HG02885 (cell line): ENCODE data around the gene CRACR2B.

Experiments used
- ATAC-seq: cut with Tn5 transposase; IDR thresholded peaks from one replicate; pipeline ENCODE4 v1.9.1; 2021; ENCODE audit warnings: mild to moderate bottlenecking; ENCODE audit not compliant: unreplicated experiment, poor library complexity

The CRACR2B gene

DNA sequence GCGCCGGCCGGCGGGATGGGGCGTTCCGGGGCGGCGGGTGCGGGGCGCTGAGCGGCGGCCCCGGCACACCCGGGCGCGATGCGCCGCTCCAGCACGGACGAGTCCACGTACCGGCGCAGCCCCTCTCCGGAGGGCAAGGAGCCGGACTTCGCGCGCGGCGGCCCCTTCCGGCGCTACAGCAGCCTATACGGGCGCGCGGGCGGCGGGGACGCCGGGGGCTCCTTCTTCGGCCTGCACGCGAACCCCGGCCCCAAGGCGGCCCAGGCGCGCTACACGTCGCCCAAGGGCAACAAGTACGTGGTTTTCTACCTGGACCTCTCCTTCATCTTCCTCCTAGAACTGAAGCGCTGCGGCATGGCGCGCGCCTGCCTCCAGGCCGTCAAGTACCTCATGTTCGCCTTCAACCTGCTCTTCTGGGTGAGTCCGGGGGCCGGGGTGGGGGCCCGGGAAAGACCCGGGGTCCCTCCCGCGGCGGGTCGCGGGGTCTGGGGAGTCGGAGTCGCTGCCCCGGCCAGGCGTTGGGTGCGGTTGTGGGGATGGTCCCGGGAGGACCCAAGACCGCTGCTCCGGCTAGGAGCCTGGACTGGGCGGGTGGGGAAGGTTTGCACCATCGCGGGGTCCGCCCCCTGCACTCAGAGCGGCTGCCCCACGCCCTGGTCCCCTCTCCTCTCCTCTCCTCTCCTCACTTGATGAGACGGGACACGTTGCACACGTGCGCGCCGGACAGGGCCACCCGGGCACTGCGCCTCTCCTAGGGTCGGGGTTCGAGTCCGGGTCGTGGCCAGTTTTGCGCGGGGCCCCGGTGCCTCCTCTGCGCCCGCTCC lies 22.4 kb downstream of the CRACR2B start:
- no peak for ATAC-seq

DNA sequence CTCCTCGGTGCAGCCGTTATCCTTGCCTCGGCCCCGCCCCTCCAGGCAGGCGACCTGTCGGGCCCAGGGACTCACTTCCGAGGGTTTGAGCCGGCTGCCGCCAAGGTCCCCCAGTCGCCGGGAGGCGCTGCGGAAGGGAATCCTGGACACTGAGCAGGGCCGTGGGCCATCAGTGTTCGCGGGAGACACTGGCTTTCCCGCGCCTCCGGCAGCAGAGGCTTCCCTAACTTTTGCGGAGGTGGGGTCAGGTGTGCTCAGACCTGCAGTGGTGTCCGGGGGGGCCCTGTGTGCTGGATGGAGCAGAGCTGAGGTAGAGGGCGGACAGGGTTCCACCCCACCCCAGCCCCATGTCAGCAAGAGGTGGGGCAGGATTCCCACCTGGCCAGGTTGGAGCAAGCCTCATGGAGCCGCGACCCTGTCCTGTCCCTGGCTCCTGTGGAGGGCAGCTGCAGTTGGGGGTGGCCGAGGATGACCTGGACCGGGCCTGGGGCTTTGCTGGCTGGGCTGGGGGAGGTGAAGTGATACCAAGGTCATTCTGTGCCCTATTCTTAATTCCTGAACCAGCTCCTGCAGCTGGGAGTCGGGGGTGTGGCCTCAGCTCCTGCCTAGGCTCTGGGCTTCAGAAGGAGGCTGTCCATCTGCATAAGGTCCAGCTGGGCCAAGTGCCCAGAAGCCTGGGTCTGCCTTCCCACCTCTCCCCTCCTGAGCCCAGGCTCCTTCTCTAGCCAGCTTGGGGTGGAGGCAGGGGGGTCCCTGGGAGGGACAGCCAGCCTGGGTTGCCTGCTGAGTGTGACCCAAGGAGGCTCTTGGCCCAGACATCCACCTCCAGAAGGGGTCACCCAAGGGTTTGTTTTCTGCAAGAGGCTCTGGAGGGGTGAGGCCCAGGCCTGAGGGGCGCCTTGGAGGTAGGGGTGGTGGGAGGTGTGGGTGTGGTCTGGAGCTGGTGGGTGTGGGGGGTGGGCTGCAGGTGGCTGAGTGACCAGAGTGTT lies 23.4 kb downstream of the CRACR2B start:
- ATAC-seq: no peak

DNA sequence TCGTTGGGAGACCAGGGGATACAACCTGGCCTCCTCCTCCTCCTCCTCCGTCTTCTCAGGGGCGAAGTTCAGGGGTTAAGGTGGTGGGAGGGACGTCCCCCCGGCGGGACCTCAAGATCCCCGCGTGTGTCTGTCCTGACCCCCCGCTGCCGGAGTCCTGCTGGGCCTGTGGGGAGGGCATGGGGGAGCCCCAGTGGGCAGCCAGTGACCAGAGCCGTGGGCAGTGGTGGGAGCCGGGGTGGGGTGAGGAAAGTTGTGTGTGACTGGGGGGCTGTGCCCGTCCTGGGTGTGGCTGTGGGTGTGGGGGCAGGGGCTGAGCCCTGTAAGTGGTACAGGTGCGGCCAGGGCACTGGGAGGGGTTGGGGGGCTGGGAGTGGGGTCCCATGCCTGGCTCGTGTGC lies 25.0 kb downstream of the CRACR2B start:
- ATAC-seq: no peak

DNA sequence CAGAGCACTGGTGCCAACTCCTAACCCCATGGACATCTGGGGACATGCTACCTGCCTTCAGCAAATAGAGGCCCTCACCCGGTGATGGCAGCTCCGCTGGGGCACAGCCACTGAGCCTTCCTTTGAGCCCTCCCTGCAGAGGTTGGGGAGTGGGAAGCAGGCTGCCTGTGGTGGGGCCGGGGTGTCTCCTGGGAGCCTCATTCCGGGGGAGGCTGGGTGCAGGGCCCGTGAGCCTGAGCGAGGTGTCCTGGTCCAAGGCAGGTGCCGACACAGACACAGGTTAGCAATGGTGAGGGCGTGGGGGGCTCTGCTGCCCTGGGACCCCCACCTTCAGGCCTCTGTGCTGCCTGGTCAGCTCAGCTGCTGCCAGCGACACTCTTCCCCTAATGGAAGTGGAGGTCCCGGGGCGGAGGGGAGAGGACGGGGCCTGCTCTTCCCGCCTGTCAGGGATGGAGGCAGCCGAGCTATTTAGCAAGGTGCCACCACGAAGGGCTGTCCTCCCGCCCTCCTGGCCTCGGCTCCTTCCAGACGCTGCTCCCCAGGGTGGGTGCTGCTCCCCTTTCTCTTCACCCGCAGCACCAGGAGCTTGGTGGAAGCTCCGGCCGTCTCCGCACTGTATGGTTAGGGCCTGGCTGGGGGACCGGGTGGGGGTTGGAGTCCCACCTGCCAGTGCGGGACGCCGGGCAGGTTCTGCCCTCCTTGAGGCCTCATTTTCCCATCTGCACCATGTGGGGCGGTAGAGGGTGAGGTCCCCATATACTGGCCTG lies 26.1 kb downstream of the CRACR2B start:
- ATAC-seq: no peak

DNA sequence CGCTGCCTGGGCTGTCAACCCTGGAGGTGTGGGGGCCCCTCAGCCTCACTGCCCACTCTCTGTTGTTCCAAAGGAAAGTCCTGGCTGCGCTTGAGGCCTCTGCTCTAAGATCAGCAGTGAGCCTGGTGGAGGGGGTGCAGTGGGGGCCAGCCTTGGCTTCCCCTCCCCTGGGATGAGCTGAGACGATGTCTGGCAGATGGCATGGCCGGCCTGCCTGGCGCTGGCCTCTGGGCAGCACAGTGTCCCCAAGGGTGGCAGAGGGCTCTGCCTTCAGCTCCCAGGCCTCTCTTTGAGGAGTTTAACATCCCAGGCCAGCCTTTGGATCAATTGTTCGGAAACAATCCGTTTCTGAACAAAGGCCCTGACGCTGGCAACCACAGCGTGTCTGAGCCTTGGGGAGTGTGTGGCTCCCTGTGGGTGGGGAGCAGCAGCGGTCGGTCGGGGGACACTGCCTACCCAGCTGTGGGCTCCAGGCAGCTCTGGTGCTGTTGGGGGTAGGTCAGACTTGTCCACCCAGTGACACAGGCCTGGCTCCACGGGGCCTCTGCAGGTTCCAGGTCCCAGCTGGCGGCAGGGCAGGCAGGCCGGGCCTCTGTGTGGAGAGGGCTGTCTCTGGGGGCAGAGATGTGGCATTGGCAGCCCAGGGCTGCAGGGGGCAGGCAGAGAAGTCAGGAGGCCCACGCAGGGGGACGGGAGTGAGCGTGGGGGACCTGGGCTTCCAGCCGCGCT lies 27.0 kb downstream of the CRACR2B start:
- no peak for ATAC-seq

DNA sequence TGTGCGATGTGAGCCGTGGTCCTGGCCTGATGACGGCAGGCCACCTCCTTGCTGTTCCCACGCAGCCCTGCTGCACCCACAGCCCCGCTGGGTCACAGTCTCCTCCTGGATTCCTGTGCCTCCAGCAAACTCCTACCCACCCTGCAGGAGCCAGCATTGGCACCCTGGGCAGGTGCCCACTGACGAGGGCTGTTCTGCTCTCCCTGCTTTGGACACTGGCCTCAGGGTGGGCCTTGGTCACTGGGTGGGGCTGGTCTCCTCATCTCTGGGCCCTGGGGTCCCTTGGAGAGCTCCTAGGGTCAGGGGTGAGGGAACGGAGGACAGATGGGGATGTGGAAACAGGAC lies 27.6 kb downstream of the CRACR2B start:
- no peak for ATAC-seq

DNA sequence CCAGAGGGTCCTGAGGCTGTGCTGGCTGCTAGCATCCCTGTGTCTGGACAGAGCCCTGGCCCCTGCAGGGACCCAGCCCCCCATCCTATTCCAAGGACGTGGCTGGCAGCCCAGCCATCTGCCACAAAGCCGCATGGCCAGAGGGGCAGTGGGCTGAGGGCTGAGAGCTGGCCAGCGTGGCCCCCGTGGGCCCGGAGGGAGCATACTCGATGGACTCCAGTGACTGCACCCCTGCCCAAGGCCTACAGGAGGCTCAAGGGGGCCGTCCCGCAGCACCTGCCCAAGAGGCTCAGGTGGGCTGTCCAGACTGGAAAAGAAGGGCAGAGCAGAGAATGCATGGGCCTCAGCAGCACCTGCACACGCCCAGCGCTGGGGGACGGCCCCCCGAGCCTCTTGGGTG lies 28.1 kb downstream of the CRACR2B start:
- no peak for ATAC-seq

DNA sequence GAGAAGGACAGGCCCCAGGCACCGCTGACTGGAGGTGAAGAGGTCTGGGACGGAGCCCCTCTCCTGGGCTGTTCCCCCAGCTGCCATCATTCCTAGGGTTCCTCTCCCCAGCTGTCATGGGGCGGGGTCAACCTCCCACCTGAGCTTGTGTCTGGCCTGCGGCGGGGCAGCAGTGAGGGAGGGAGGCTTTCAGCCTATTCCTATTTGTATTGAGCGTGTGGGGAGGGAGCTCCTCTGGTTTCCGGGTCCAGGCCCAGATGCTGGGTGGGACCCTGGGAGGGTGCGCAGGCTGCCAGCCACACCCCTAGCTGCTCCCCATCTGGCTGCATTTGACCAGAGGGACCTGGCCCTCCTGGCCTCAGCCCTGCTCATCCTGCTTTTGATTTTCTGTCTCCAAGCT lies 28.7 kb downstream of the CRACR2B start:
- no peak for ATAC-seq

DNA sequence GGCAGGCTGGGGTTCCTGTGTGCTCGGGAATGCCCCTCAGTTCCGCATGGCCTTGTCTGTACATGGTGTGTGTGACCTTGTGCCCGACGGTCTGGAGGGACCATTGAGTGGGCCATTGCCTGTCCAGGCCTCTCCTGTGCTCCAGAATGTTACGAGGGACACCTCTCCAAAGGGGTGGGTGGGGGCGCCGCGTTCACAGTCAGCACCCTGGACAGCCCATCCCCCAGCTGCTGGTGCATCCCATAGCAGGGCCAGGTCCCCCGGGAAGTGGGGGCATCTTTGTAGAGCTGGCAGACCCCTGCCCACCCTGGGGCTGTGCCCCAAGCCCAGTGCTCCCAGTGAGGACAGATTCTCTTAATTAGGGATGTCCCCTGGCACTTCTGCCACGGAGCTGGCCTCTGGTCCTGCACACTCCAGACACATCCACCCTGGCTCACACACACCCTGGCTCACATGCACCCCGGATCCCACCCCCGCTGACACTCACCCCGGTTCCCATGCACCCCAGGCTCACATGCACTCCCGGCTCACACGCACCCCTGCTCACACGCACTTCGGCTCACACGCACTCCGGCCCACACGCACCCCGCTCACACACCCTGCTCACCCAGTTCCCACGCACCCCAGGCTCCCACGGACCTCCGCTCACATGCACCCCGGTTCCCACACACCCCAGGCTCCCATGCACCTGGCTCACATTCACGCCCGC lies 30.5 kb downstream of the CRACR2B start:
- ATAC-seq: no peak

DNA sequence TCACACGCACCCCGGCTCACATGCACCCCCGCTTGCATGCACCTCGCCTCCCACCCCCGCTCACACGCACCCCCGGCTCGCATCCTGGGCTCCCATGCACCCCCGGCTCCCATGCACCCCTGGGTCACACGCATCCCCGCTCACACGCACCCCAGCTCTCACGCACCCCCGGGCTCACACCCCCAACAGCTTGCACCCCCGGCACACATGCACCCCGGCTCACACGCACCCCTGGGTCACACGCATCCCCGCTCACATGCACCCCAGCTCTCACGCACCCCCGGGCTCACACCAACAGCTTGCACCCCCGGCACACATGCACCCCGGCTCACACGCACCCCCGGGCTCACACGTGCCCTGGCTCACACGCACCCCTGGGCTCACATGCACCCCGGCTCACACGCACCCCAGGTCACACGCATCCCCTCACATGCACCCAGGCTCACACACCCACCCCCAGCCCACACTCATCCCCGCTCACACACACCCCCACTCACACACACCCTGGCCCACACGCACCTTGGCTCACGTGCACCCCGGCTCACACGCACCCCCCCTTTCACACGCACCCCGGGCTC lies 31.1 kb downstream of the CRACR2B start:
- no peak for ATAC-seq

DNA sequence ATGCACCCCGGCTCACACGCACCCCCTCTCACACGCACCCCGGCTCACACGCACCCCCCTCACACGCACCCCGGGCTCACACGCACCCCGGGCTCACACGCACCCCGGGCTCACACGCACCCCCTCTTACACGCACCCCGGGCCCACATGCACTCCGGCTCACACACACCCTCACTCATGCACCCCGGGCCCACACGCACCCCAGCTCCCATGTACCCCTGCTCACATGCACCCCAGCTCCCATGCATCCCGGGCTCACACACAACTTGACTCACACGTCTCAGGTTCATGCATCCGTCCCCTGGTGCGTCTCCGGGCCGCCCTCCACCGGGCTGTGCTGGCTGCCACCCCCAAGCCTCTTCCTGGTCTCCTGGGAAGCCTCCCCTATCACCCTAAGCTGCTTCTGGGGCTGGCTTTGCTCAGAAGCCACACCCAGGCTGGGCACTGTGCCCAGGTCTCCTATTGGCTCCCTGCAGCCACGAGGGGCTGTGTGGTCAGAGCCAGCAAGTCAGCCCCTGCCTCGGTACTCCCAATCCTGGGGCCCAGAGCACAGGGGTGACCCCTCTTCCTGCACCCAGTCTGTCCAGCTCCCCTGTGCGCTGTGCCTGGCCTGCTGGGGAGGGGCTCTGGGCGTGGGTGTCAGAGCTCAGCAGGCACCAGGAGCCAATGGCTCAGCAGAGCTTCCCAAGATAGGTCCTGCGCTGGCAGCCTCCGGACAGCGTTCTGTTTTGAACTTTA lies 31.8 kb downstream of the CRACR2B start:
- no peak for ATAC-seq

DNA sequence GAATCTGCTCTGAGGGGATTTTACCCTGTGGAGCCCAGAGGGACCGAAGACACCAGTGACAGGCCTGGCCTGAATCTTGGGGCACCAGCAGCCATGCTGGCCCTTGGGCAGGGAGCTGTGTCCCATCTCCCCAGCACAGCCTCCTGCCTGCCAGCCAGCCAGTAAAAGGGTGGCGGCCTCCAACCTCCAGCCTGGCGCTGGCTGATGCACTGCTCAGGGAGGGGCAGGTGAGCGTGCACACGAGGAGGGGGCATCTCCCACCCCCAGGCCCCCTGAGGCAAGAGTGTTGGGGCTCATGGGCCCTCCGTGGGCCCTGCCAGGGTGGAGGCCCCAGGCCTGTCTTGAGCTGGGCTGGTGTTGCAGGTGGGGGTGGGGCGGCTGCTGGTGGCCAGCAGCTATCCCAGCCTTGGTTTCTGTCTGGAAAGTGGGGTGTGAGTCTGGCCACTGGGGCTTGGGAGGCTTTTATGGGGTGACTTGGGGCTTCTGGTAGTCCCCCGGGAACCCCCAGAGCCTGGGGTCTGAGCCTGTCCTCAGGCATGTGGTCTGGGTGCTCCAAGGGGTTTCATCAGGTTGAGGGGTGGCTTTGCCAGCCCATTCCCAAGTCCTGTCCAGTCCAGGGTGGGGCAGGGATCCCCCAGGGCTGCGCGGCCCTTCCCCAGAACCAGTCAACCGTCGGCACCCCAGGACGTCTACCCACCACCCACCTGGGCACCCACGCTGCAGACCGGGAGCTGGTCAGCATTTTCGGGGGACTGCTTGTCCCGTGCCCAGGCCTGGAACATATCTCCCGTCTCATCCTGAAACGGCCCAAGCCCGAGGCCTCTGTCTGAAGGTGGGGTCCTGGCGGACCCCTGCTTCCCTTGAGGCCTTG lies 32.8 kb downstream of the CRACR2B start:
- no peak for ATAC-seq

DNA sequence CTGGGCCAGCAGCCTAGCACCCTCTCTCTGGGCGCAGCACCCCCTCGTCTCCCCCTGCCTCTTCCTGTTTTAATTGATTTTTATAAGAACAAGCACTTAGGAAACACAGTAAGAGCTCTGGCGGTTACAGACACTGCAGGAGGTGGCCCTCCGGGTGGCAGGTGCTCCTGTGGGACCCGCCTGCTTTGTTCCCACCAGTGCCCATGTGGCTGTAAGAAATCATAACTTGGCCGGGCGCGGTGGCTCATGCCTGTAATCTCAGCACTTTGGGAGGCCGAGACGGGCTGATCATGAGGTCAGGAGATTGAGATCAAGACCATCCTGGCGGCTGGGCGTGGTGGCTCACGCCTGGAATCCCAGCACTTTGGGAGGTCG lies 33.4 kb downstream of the CRACR2B start:
- no peak for ATAC-seq

DNA sequence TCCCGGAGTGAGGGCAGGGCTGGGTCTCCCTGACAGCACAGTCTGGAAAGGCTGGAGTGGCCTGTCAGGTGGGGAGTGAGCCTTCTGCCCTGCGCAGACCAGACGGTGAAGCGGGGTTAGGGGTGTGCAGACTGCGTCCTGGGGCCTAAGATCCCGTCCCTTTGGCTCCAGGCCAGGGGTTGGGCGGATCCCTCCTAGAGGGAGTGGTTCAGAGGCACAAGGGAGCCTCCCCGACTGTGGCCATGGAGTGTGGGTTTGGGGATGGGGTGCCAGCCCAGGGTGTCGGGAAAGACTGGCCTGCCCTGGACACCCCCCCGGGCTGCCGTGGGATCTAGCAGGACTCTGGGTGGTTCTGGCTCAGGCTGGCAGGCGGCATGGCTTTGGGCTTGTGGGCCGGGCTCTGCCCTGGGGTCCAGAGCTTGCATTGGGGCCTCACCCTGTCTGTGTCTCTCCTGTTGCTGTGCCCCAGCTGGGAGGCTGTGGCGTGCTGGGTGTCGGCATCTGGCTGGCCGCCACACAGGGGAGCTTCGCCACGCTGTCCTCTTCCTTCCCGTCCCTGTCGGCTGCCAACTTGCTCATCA lies 34.5 kb downstream of the CRACR2B start:
- ATAC-seq: no peak

DNA sequence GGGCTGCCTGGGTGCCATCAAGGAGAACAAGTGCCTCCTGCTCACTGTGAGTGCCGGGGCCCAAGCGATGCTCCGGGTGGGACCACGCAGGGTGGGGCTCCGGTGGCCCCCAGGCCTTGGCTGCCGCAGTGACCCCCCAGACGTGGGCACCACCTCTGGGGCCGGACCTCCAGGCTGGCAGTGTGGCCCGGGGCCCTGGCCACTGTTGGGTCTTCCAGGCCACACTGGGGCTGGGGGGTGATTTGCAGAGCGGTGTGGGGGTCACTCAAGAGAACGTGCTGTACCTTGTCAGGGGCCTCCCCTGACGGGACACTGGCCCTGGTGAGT lies 34.9 kb downstream of the CRACR2B start:
- ATAC-seq: no peak

DNA sequence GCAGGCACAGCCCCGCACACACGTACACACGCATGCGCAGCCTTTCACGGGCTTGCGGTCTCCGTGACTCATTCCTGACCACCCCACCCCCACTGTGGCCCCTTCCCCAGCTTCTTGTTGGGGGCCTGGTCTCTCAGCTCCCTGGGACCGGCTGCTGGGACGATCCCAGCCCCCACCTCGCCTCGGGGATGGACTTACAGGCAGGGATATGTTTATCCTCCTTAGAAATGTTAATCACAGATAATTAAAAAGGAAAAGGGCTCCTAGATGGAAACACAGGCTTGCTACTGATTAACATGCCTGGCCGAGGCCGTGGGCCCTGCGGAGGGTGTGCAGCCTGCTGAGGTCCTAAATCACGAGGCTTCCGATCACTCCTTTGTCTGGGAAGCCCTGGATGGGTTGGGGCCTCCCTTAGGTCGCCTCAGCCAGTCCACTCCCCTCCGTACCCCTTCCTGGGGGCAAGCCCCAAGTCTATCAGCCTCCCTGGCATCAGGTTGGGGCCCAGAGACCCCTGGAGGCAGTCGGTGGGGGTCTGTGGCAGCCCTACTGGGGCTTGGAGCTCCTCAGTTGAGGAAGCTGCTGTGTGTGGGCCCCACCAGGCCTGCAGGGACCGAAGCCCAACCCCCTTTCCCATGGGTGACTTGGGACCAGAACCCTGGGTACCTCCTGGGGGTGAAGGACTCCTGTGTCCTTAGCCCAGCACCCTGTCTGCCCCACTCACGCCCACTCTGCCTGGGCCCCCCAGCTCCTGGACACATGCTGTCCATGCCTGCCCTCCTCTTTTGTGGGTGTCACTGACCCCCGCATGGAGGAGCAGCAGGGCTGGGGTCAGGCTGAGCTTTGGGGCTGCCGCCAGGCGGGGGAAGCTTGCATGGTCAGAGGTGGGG lies 35.5 kb downstream of the CRACR2B start:
- ATAC-seq: no peak
